HG03139 (cell line): ENCODE measurements around the gene DNMT1.

Experiments used
- ATAC-seq: cut with Tn5 transposase; IDR thresholded peaks from one replicate; pipeline ENCODE4 v1.9.1; 2021; ENCODE audit not compliant: unreplicated experiment

The DNMT1 gene

DNA sequence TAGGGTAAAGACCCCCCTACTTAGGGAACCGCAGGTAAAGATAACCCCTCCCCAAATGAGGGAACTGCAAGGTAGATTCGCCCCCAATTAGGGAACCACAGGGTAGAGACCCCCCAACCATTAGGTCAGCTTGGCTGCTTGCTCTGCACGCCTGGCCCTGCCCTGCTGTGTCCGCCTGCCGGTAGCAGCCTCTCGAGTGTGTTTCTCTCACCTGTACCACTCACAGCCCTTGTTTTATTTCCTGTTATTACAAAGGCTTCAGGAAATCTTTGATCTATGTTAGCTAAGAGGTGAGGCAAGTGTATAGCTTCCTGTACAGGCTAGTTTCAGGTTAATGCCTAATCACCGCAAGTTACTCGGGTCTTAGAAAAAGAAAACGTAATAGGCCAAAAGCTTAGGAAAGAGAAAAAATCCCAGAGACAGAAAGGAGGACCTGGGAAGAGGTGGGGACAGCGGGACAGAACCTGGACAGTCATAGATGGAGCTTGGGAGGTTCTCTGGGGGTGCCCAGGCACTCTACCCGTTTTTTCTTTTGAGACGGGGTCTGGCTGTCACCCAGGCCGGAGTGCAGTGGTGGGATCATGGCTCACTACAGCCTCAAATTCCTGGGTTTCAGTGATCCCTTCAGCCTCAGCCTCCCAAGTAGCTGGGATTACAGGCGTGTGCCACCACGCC, 51.9 kb downstream of the DNMT1 start:
- ATAC-seq = no peak

DNA sequence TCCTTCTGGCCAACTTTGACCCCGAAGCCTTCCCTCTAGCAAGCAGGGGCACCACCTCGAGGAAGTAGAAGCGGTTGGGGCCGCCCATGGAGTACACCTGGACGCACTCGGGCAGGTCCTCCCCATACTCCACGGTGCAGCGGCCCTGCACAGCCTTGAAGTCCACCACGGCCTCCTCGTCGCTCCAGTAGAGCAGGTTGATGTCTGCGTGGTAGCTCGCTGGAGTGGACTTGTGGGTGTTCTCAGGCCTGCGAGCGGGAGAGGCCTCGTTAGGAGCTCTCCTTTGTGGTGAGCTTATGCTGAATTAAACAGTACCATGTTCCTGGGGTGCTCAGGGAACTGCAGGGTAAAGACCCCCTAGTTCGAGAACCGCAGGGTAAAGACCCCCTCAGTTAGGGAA, 52.8 kb downstream of the DNMT1 start:
- no peak for ATAC-seq

DNA sequence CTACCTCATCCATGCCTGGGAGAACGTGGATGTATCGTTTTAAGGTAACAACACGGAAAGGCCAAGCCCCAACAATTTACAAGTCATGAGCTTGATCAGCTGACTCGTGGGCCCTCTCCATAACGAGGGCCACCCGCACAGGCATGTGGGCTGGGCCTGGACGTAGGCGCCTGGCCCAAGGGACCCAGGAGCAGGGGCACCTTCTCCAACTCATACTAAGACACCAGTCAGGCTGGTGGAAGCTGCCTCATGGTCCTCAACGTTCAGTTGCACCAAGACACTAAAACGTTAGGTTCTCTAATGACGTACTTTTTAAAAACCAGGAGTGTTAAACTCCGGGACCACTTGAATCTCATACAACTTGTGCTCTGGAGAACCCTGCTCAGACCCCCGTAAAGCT, 53.3 kb downstream of the DNMT1 start:
- no peak for ATAC-seq

DNA sequence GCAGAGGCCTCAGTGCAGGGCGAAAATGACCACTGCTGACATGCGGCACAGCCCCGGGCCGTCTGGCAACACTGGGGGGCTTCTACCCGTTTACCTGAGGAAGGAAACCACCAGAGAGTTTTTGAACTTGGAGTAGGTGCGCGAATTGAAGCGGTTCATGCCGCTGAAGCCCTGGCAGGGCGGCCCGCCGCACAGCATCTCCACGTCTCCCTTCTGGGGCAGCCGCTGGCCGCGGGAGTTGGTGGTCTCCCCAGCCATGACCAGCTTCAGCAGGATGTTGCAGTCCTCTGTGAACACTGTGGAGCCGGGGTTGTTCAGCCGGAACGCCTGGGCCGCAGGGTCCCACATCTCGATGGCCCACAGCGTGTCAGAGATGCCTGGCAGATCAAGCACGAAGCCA, 54.8 kb downstream of the DNMT1 start:
- ATAC-seq = no peak

DNA sequence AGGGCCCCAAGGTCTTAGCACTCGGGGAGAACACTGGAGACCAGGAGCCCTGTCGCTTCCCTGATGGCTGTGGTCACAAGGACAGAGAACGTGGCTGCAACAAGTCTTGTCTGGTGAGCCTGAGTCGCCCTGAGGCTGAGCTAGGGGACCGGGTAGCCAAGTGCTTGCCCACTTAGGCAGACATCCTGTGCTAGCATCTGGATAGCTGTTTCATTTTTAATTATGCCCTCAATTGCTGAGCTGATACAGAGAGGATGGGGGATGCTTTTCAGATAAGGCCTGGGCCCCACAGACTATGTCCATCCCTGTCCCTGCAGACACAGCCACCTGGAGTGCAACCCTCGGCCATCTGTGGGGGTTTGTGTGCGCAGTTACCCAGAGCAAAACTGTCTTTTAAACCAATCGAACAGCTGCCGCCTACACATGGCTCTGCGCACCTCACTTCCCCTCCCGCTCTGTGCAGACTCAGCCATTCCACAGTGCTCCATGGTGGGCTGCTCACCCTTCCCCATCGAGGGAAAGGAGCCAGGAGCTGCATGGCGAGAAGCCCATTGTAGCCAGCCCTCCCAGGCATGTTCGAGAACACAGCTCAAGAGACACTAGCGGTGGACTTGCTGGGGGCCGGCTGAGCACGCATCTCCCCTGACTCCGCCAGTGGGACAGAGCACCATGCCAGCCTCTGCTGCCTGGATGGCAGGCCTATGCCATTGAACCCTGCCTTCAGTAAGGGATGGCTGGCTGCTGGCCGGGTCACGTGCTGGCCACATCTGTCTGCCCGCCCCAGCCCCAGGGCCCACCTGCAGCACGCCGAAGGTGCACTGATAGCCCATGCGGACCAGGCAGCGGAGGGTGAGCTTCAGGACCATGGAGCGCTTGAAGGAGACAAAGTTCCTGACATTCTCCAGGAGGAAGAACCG, 55.6 kb downstream of the DNMT1 start:
- ATAC-seq = no peak

DNA sequence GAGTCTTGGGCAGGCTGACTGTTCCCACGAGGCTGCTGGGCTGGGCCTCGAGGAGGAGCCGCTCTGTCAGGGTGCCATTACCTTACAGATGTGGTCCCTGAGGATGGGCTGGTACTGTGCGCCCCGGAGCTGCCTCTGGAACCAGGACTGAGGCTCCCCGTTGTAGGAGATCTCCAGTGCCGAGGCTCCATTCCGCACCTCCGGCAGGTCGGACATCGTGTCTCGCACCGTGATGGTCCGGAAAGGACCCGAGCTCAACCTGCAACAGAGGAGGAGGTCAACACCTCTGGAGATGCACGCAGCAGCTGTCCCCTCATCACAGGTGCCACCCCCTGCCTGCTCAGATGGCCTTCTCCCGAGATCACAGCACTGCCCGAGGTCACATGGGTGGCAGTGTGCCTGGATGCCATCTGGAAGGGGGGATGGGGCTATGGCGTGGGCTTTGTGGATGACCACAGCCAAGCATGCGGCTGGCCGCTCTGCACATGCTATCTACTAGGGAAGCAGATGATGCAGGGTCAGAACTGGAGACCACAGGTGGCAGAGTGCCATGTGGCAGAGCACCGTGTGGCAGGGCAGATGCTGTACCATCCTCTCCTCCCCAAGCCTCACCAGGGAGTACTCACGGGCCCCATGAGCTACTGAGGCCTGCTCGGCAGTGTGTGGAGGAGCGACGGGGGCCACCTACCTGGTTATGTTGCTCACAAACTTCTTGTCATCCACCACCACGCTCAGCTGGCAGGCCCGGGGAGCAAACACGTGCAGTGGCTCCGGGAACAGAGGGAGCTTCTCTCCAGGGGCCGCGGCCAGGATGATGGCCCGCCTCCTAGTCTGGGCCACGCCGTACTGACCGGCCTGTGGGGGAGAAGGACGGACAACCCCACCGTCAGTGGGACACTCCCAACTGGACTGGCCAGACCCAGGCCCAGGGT, 56.7 kb downstream of the DNMT1 start:
- no peak for ATAC-seq

DNA sequence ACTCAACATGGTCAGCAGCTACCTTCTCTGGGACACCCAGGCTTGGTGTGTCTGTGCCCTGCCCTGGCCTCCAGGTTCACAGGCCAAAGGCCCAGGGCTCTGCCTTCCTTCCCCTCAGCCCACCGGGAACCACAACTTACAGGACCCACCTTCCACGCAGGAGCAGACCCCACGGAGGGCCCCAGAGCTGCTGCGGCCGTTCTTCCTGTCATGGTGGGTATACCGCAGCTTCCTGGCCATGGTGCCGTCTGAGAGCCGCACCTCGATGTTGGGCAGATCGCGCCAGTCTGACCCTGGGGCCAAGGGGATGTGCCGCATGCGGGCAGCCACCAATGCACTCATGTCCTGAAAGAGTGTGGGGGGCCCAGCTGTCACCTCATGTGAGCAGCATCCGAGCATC, 57.8 kb downstream of the DNMT1 start:
- no peak for ATAC-seq

DNA sequence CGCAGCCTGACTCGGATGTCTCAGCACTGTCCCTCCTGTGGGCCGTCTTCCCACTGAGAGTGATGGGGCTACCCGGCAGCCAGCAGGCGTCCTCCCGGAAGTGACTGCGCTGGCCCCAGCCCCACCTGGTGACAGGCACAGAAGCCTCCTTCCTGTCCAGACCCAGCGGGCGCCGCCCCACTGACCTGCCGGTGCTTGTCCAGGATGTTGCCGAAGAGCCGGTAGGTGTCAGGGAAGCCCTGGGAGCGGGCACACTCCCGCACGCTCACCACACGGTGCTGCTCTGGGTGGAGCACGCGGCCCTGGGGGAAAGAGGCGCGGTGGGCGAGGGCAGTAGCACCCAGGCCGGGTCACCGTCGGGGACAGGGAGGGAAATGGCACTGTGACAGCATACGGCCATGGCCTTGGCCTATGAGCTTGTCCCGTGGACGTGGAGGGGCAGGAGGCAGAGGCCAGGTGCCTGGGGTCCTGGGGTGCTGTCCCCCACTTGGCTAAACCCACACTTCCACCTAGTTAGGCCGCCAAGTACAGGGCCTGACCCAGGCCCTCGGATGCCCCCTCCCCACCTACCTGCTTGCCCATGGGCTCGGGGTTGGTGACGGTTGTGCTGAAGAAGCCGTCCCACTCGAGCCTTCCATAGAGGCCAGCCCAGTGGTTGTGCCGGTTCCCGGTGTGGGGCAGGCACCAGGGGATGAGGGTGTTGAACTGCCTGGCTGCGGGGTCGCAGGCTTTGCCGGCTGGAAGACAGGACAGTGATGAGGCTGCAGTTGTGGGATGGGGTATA, 59.0 kb downstream of the DNMT1 start:
- ATAC-seq = no peak

DNA sequence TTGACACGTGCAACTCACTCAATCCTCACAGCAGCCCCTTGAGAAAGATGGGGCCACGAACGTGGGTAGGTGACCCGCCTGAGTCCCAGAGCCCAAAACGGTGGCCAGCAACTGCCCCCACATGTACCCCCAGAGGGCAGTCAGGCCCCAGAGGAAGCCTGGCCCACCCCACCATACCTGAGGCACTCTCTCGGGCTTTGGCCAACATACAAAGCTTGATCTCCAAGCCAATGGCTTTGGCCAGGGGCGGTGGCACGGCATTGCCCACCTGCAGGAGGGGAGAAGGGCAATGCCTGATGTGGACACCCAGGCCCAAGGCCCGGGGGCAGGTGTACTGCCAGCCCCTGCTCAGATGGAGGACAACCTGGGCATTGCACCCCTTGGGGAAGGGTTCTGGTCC, 60.7 kb downstream of the DNMT1 start:
- no peak for ATAC-seq

DNA sequence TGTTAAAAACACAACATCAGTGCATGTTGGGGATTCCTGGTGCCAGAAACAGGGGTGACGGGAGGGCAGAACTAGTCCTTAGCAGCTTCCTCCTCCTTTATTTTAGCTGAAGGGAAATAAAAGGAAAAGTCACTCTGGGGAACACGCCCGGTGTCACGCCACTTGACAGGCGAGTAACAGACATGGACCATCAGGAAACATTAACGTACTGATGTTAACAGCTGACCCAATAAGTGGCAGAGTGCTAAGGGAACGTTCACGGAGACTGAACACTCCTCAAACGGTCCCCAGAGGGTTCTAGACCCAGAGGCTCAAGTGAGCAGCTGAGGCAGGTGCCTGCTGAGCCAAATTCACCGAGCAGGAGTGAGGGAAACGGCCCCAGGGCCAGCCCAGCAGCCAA, 61.2 kb downstream of the DNMT1 start:
- no peak for ATAC-seq

DNA sequence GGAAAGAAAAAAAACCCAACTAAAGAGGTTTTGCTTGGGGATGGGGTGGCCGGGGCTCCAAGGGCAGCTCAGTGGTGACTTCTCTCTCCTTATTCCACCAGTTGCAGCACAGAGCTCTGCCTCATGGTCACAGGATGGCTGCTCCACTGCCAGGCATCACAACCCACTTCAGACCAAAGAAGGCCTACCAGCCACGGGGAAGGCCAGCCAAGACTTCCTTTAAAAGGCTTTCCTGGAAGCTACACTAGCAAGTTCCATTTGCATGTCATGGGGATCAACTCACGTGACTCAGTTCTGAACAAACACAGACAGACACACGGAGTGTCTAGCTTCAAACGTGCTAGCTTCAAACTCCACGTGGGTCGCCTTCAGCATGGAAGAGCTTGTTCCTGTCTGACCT, 61.8 kb downstream of the DNMT1 start:
- ATAC-seq = no peak

DNA sequence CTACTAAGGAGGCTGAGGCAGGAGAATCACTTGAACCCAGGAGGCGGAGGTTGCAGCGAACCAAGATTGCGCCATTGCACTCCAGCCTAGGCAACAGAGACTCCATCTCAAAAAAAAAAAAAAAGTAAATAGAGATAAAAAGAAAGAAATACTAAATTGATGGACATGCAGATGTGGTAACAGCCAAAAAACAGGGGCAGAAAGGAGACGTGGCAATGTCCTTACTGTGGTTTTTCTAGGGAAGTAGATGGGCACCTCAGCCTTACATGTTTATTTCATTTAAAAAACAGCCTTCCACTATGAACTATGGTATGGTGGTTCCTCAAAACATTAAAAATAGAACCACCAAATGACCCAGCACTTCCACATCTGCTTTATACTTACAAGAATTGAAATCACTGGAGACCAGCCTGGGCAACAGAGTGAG, 68.5 kb downstream of the DNMT1 start:
- ATAC-seq = no peak

DNA sequence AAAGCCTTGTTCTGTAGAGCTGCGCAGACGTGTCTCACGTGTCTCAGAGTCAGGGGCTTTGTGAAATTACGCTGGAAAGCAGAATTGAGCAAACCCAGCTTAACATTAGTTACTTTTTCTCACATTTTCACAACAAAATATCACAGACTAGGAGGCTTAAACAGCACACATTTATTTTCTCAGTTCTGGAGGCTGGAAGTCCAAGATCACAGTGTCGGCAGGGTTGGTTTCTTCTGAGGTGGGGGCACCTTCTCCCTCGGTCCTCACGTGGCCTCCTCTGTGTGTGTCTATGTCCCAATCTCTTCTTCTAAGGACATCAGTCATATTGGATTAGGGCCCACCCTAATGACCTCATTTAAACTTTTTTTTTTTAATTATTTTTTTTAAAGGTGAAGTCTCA, 70.3 kb downstream of the DNMT1 start:
- ATAC-seq = no peak

DNA sequence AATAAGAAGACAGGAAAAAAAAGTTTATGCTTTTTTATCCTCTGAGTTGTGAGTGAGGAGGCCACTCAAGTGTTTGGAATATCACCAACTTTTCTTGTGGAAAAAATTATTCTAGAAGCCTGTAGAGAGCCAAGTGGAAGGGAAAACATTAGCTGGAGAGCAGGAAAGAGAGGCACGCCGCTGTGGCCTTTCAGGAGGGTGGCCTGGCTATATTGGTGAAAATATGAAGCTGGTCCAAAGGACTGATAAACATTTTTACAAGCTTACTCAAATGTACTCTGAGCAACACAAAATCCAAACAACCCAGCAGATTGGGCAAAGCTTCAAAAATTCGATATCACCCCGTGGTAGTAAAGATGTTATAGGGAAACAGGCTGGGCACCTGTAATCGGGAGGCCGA, 72.7 kb downstream of the DNMT1 start:
- ATAC-seq = no peak

DNA sequence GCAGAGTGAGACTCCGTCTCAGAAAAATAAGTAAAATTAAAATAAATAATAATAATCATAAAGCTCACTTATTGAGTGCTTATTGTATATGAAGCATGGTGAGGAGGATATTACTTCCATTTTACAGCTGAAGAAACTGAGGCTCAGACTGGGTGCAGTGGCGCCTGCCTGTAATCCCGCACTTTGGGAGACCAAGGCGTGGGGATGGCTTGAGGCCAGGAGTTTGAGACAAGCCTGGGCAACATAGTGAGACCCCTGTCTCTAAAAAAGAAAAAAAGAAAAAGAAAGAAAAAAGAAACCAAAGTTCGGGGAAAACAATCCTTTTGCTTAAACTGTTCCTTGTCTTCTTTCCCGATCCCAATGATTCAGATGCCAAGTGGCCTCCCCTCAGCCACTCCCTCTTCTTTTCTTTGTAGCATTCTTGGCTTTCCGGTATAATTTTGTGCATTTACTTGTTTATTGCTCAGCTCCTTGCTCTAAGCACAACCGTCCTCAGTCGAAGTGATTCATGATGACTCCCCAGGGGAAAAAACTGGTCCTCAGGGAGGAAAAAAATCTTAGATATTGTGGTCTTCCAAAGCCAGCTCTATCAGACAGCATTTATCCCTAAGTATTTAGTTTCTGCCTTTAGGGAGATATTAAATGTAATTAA, 74.1 kb downstream of the DNMT1 start:
- ATAC-seq = no peak

DNA sequence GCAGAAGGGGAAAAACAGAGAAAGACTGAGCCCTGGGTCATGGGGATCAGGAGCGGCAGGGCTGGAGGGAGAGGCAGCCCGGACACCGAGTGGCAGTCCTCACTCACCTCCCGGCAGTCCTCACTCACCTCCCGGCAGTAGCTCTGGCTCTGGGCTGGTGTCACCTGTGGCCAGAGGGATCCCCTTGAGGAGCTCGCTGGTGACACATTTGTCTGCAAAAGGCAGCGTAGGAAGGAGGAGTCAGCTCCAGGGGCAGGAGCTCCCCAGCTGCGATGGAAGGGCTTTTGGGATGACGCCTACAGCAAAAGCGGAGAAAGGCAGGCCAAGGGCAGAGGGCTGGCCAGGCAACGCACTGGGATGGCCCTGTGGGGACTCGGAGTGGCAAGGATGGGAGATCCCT, 75.8 kb downstream of the DNMT1 start:
- ATAC-seq = no peak

DNA sequence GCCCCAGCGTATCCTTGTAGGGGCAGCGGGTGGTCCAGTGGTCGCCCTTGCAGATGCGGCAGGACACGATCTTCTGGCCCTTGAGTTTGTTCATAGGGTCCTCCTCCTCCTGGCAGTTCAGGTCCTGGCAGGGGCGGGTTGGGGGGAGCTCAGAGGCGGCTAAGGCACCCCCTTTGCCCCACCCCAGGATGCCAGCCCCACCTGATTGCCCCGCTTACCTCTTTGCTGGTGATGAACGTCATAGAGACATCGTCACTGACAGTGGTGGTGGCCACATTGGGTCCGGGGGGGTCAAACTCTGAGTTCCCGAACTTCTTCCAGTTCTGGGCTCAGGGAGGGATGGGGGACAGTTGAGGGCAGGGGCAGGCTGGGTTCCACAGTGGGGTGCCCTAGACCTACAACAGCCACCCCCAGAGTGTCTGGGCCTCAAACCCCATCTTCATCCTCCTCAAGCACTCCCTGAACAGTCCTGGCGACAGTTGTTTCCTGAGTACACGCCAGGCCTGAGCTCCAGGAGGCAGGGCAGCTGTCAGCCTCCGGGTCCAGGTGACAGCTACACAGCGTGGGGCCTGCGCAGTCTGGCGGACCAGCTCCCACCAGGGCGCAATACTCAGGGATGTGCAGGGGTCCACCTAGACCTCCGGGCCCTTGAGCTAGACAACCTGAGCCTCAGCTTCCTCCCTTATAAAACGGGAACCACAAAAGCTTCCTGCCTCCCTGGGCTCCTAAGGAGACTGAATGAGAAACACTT, 77.7 kb downstream of the DNMT1 start:
- ATAC-seq = no peak

DNA sequence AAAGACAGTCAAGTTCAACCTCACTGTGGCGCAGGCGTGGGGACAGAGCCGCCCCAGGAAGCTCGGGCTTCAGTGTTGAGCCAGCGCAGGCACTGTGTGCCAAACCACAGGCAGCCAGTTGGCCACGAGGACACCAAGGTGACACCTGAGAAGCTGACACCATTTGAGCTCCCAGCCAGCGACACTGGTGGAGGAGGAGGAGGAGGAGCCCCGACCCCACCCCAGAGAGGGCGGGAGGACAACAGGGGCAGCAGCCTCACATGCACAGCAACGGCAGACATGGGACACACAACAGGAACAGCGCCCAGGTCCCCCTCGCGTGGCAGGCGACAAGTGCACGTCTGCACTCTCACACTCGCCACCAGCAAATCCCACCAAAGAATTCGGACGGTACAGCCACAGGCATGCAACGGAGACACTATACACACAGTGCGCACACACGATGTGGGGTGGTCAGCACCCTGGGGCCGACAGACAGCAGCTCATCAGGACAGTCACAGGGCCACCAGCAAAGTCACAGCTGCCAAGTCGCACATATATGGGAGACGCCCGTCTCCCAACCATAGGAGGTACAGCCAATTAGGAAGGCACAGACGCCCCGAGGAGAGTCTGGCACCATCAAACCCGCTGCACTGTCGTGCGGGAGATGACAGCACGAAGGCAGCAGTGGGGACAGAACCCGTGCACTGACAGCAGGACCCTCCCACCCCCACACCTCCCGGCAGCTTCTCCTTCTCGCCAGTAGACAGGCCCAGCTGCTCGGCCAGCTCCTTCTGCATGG, 78.5 kb downstream of the DNMT1 start:
- no peak for ATAC-seq
